SKM-1 treated with dmso at 0.1 percent for 144 hours (cell line): Measurements from ENCODE around the gene ENO4.

ENCODE experiments used
- DNase-seq: peaks from one replicate; lab custom pipeline; 2025; ENCODE audit not compliant: unreplicated experiment; lab: John Stamatoyannopoulos, UW

The ENO4 gene

DNA sequence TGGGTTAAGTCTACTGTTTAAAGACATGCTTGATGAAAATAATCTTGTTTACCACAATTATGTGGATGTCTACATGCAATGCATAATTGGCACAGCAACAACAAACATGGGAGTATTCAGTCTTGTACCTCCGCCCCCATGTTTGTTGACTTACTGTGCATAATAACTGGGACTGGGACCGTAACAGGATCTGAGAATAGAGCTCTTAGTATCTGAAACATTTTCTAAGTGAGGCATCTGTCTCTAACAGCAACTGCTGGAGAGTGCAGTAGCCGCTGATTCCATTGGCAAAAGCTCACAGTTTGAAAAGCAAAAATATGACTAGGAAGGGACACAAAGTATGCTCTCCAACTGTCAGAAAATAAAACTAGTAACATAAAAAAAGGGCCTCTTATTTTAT is 61.6 kb downstream of the ENO4 start:
- no peak for DNase-seq

DNA sequence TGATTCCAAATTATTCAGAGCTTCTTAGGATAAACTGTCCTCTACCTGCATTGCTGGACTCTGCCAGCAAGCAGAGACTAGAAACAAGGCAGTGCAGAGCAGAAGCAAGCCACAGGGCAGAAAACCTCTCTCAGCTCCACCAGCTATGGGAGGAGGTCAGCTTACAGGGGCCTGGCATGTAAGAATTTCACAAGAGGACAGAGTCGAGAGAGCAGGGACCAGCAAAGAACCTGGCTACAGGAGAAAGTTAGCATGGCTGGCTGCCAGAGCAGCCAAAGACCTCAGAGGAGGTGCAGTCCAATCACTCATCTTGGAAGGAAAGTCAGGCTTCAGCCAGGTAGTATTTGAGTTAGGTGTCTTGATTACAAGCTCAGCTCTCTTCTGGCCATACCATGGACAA is 62.9 kb downstream of the ENO4 start:
- DNase-seq, result no peak

DNA sequence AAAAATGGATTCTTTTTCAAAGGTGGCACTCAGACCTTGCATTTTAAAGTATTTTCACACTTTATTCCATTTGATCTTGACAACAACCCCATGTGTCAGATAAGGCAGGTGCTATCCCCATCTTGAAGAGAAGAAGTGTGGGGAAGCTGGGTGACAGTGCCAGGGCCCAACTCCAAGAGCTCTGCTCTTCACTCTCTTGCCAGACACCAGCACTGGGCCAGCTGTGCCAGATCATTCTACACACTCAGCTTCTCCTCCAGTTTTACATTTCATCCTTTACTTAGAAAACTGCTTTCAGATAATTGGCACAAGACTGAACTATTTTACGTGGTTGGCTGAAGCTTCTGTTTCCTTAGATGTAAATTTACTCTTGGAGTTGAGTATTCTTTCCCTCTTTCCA is 64.4 kb downstream of the ENO4 start:
- no peak for DNase-seq

GRCh38 chr10:116915340-116915739 is 66.0 kb downstream of the ENO4 start:
- no peak for DNase-seq

DNA sequence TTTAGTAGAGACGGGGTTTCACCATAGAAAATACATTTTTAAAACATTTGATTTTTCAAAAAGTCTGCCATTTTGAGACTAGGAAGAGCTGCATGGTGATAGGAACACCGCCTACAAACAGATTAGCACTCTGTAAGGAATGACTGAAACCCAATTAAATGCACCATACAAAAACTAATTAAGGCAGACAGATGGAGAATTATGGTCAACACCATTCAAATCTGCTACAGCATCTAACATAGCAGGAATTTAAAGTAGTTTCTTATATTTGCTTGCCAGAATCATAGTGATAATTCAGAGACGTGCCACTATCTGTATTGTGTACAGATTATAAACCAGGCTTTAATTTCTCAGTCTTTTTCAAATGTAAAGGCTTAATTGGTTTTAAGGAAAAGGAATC is 68.2 kb downstream of the ENO4 start:
- no peak for DNase-seq

GRCh38 chr10:116918583-116918982 is 69.3 kb downstream of the ENO4 start:
- DNase-seq, result no peak

DNA sequence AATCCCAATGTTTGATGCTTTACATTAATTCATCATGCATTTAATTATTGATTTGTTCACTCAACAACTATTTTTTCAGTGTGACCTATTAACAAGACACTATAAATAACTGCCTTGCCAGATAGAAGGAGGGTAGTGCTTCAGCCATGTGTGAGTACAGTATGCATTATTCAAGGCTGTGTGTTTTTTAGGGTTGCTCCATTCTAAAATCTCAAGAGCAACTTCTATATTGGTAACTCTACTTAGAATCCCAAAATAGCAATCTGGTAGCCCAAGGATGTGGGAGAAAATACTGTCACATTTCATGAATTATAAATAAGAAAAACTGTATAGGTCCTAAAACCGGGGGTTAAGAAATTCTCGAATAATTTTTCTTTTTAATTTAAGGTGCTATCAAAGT is 69.9 kb downstream of the ENO4 start:
- DNase-seq, result no peak

DNA sequence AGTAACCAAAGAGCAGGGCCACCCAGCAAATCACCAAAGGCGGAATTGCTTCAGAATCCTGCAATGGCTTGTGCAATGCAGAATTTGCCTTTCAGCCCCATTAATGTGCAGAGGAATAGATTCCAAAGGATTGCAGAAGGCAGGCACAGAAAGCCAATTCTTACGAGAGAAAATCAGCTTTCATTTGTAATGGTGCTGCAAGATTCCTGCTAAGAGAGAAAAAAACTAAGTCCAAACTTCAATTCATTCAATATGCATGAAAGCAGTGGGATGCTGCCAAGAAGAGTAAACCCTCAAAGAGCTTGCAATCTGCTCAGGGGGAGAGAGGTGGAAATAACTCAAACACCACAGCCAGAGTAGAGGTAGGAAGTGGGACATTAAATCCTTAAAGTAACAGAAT is 70.4 kb downstream of the ENO4 start:
- no peak for DNase-seq

DNA sequence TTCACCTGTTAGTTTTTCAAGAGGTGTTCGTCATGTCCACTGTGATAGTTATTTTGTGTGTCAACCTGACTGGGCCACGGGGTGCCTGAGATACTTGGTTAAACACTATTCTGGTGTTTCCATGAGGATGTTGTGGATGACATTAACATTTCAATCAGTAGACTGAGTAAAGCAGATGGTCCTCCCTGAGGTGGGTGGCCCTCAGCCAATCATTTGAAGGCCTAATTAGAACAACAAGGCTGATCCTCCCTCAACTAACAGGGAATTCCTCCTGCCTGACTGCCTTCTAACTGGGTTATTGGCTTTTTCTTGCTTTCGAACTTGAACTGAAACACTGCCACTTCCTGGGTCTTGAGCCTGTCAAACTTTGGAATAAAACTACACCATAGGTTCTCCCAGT is 75.8 kb downstream of the ENO4 start:
- DNase-seq, result no peak

DNA sequence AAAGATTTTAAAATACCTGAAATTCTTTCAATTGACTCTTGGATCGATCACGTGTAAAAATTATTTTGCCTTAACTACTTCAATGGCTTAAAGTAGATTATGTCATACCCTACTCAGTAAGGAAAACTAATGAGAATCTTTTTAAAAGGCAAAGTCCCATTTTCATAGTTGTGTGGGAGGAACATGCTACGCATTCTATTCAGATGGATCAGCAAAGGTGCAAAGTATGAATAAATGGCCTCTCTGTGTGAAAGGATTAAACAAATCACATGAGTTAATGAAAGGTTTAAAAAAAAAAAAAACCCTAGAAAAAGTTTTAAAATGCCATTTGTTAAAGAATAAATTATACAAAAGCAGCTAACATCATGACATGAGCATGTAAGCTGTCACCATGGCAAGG is 77.1 kb downstream of the ENO4 start:
- no peak for DNase-seq

GRCh38 chr10:116931806-116932205 is 82.5 kb downstream of the ENO4 start:
- DNase-seq, result no peak
